Epithelial cell of proximal tubule (primary cell): Measurements from ENCODE around the gene MAMSTR. TPM values are rescaled to one million over a fixed set of nuclear protein-coding genes. Genes with fewer than 3 reads are reported as not detected.
A peak's percentile ranks its signal among the peaks of the same experiment; 100 is the strongest.
"Not testable (repeated sequence)": the region's sequence is repeated elsewhere in the genome, so short reads cannot be mapped to it uniquely, and the experiment has no call there.

Experiments used
- DNase-seq: peaks from one replicate; pipeline ENCODE4 v3.0.0-alpha.2; 2011; ENCODE audit warnings: low read depth
- H3K4me3 ChIP-seq: 2 replicates; pipeline ENCODE4 v1.5.1; 2011; ENCODE audit warnings: low read depth, mild to moderate bottlenecking, low read length
- total RNA-seq: library from RNA; depleted of rRNA; stranded (reverse); fragments of >200 nt; gene quantifications from 2 replicates; pipeline ENCODE4 v1.2.3, GENCODE V29; 2015
- TF ChIP-seq, protein P1 (sequence below): conservative IDR thresholded peaks from 2 replicates; pipeline ENCODE4 v1.5.1; 2012; ENCODE audit warnings: low read depth, mild to moderate bottlenecking, low read length

MAMSTR gene
- total RNA-seq, 1 donor from 2014 or later: 1.5 TPM

DNA sequence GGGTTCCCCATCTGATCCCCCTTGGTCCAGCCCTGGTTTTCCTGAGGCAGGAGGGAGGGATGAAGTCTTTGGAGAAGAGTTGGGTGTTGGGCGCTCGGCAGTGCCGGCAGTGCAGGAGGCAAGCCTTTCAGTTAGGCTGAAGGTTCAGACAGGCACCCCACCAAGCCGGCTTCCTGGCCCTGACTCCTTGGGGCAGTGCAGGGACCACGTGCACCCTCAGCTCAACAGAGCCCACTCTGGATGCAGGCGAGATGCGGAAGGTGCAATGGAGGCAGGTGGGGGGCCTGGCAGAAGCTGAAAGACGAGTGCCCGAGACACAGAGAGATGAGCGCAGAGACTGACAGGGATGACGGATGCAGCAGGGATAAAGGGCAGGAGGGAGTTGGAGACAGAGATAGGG, 11.1 kb downstream of the MAMSTR start:
- DNase-seq: no peak
- TF ChIP-seq, protein P1, sequence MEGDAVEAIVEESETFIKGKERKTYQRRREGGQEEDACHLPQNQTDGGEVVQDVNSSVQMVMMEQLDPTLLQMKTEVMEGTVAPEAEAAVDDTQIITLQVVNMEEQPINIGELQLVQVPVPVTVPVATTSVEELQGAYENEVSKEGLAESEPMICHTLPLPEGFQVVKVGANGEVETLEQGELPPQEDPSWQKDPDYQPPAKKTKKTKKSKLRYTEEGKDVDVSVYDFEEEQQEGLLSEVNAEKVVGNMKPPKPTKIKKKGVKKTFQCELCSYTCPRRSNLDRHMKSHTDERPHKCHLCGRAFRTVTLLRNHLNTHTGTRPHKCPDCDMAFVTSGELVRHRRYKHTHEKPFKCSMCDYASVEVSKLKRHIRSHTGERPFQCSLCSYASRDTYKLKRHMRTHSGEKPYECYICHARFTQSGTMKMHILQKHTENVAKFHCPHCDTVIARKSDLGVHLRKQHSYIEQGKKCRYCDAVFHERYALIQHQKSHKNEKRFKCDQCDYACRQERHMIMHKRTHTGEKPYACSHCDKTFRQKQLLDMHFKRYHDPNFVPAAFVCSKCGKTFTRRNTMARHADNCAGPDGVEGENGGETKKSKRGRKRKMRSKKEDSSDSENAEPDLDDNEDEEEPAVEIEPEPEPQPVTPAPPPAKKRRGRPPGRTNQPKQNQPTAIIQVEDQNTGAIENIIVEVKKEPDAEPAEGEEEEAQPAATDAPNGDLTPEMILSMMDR: no peak
- no peak overlapping the region for H3K4me3 ChIP-seq

GRCh38 chr19:48705431-48705830, 14.1 kb downstream of the MAMSTR start:
- no peak for DNase-seq
- TF ChIP-seq, protein P1: no peak
- H3K4me3 ChIP-seq: no peak overlapping the region

- DNase-seq: no peak
- TF ChIP-seq, protein P1: no peak
- no peak overlapping the region for H3K4me3 ChIP-seq
These were observed 16.2 kb downstream of the MAMSTR start for GRCh38 chr19:48703316-48703715.

- DNase-seq: no peak
- no peak overlapping the region for H3K4me3 ChIP-seq
- TF ChIP-seq, protein P1: no peak
These were observed 16.8 kb downstream of the MAMSTR start for GRCh38 chr19:48702701-48703100.

- TF ChIP-seq, protein P1: no peak
- DNase-seq: no peak
- H3K4me3 ChIP-seq: no peak overlapping the region
These were observed 21.5 kb downstream of the MAMSTR start for GRCh38 chr19:48698046-48698445.

DNA sequence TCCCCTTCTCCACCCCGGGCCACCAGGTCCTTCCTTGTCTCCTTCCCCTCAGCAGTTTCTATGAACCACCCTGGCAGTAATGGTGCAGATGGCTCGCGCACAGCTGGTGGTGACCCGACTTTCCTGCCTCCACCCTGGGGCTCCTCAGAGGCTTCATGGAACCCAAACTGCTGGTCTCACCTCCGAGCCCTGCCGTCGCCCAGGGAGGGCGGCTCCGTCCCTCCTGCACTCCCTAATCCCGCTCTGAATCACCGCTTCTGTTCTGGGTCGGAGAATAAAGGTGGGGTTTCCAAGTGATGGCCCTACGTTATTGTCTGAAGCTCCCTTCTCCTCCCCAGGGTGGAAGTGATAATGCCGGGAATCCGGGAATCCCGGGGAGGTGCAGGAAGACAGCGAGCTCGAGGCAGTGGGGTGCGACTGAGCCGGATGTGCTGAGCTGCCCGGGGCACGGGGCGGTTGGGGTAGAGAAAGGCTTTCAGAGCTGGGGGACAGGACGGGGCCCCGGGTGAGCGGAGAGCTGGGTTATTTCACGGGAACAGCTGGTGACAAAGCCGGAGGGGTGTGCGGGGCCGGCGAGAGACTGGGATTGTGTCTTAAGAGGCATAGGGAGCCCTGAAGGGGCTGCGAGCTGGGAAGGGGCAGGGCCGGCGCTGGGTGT, 23.0 kb downstream of the MAMSTR start:
- peak overlapping the region; percentile 43 for H3K4me3 ChIP-seq
- no peak for DNase-seq
- TF ChIP-seq, protein P1: no peak

DNA sequence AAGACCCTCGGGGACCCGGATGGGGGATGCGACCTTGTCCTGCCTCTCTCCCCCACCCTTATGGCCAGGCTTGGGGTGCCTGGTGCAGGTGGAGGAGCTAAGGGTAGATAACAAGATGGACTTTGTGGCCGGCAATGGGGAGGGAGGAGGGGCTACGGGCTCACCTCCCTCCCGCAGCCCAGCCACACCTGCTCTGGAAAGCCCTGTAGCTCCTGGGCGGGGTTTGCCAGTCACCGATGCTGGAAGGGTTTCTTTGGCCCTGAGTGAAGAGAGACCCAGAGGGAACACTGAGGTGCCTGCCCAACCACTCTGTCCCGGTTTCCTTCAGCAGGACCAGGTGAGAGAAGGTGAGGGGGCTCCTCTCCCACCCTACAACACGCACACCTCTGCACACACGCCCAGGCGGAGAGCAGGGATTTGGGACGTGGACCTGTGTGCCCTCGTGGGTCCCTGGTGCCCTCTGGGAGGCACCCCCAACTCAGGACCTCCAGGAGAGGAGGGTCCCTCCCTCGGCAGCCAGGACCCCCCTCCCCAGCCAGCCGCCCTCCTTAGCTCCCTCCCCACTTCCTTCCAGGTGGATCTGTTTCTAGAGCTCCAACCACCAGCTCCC, 23.7 kb downstream of the MAMSTR start, which contains the start of gene FUT2:
Gene FUT2 (plus strand): TSS at position 229 of the 610 bp plus-strand sequence. CDS start 6,986 bp downstream, outside the sequence.
- TF ChIP-seq, protein P1: no peak
- DNase-seq: no peak
- peak within 1 kb of the TSS; percentile 43 for H3K4me3 ChIP-seq

- not testable (repeated sequence) for DNase-seq, H3K4me3 ChIP-seq
These were observed 25.9 kb downstream of the MAMSTR start for GRCh38 chr19:48693629-48694028.
